PC-9 (cell line): ENCODE results near the gene INSYN2A. TPM values are rescaled to one million over a fixed set of nuclear protein-coding genes. Genes with fewer than 3 reads are reported as not detected.

Experiments used
- BruUV-seq: library from RNA; stranded (reverse); fragments of 400-500 nt; replicated peaks from 2 replicates; lab custom pipeline; 2021; lab: Mats Ljungman, UMichigan
- CTCF ChIA-PET: fragments of 300-600 bp; sonication (Branson Sonifier 250); formaldehyde crosslinking; loops from one replicate; lab custom pipeline; 2022; ENCODE audit warnings: antibody characterized with exemption; lab: Charles Lee
- POLR2A ChIA-PET: fragments of 300-600 bp; sonication (Branson Sonifier 250); formaldehyde crosslinking; loops from one replicate; lab custom pipeline; 2022; ENCODE audit warnings: antibody characterized with exemption; ENCODE audit not compliant: unreplicated experiment; lab: Charles Lee
- DNase-seq, 2 experiments: peaks; one replicate each; pipeline versions ENCODE4 v3.0.0 to v3.0.0-alpha.2; 2015 to 2022; ENCODE audit warnings: mixed read lengths in 1 of 2
- H2AFZ ChIP-seq: fragments of 200-600 bp; sonication (generic); 2 replicates; pipeline ENCODE4 v1.8.1; 2017; ENCODE audit warnings: antibody characterized with exemption
- H3F3A ChIP-seq: fragments of 200-600 bp; sonication (generic); 2 replicates; pipeline ENCODE4 v1.8.1; 2017; ENCODE audit warnings: antibody characterized with exemption, mild to moderate bottlenecking, low read depth; ENCODE audit not compliant: insufficient read depth
- H3K27ac ChIP-seq: fragments of 200-600 bp; sonication (generic); 2 replicates; pipeline ENCODE4 v1.6.1; 2016; ENCODE audit warnings: mixed run types
- H3K27me3 ChIP-seq: fragments of 200-600 bp; sonication (generic); 2 replicates; pipeline ENCODE4 v1.6.1; 2016; ENCODE audit warnings: low read depth, mixed run types; ENCODE audit not compliant: insufficient read depth
- H3K36me3 ChIP-seq: fragments of 200-600 bp; sonication (generic); 2 replicates; pipeline ENCODE4 v1.6.1; 2016; ENCODE audit warnings: low read depth, mixed run types
- H3K4me1 ChIP-seq: fragments of 200-600 bp; sonication (generic); replicated peaks from 2 replicates; pipeline ENCODE4 v1.6.1; 2016; ENCODE audit warnings: mixed run types; ENCODE audit not compliant: insufficient read depth
- H3K4me2 ChIP-seq: fragments of 200-600 bp; sonication (generic); 2 replicates; pipeline ENCODE4 v1.6.1; 2017; ENCODE audit warnings: mixed run types
- H3K4me3 ChIP-seq: fragments of 200-600 bp; sonication (generic); 2 replicates; pipeline ENCODE4 v1.6.1; 2016; ENCODE audit warnings: mixed run types
- H3K79me2 ChIP-seq: fragments of 200-600 bp; sonication (generic); 2 replicates; pipeline ENCODE4 v1.6.1; 2017; ENCODE audit warnings: low read depth, mixed run types
- H3K9me2 ChIP-seq: fragments of 200-600 bp; sonication (generic); 2 replicates; pipeline ENCODE4 v1.8.1; 2017; ENCODE audit warnings: mild to moderate bottlenecking; ENCODE audit not compliant: insufficient read depth
- H3K9me3 ChIP-seq: fragments of 200-600 bp; sonication (generic); 2 replicates; pipeline ENCODE4 v1.8.1; 2016; ENCODE audit warnings: low read depth; ENCODE audit not compliant: insufficient read depth
- H4K20me1 ChIP-seq: fragments of 200-600 bp; sonication (generic); 2 replicates; pipeline ENCODE4 v1.8.1; 2017; ENCODE audit not compliant: insufficient read depth
- CTCF ChIP-seq: fragments of 200-600 bp; sonication (generic); conservative IDR thresholded peaks from 2 replicates; pipeline ENCODE4 v1.6.1; 2017; ENCODE audit warnings: mixed run types, antibody characterized with exemption, mild to moderate bottlenecking, moderate library complexity
- EZH2 ChIP-seq: fragments of 200-600 bp; sonication (generic); IDR thresholded peaks from 2 replicates; pipeline ENCODE4 v1.8.0; 2017; ENCODE audit warnings: antibody characterized with exemption, low read depth
- intact Hi-C: fragments of 100-400 bp; cut with micrococcal nuclease; formaldehyde crosslinking; loops from one replicate; pipeline ENCODE4 v1.10.0; 2022; ENCODE audit not compliant: unreplicated experiment
- total RNA-seq: library from RNA; stranded (reverse); gene quantifications from 2 replicates; pipeline ENCODE4 v1.2.3, GENCODE V29; 2021

The INSYN2A gene
- total RNA-seq, 1 experiment from 2014 or later: not detected

- intact Hi-C loops: no loop called here
- H3K9me3 ChIP-seq: no peaks in the 10 kb centered on the region
- no TSS peak for BruUV-seq
- TF ChIP-seq CTCF (no peak), EZH2 (no peak)
- H2AFZ ChIP-seq: no peak overlapping the region
- ChIA-PET POLR2A (no interaction called here), CTCF (no interaction called here)
- H3K4me1 ChIP-seq: peaks cover 17% of the 10 kb centered on the region
- H3K27ac ChIP-seq: no peak overlapping the region
- no peaks in the 10 kb centered on the region for H3F3A ChIP-seq
- no peak for DNase-seq
- no peaks in the 10 kb centered on the region for H3K9me2 ChIP-seq
- H3K79me2 ChIP-seq: no peaks in the 10 kb centered on the region
- no peaks in the 10 kb centered on the region for H3K27me3 ChIP-seq
- no peak overlapping the region for H3K4me2 ChIP-seq
- no peak overlapping the region for H3K4me3 ChIP-seq
- H3K36me3 ChIP-seq: no peaks in the 10 kb centered on the region
- H4K20me1 ChIP-seq: no peaks in the 10 kb centered on the region
These were observed 41.4 kb downstream of the INSYN2A start for GRCh38 chr10:127154831-127155620.

- Histone ChIP-seq H3K27me3 (no peaks in the 10 kb centered on the region), H3F3A (peaks cover 17% of the 10 kb centered on the region; the same call in 1 of the 2 replicates), H3K4me3 (no peak overlapping the region), H3K9me3 (no peaks in the 10 kb centered on the region), H3K79me2 (no peaks in the 10 kb centered on the region), H3K9me2 (no peaks in the 10 kb centered on the region), H3K4me2 (no peak overlapping the region), H4K20me1 (no peaks in the 10 kb centered on the region), H3K4me1 (peaks cover 36% of the 10 kb centered on the region), H3K36me3 (no peaks in the 10 kb centered on the region), H3K27ac (no peak overlapping the region), H2AFZ (no peak overlapping the region)
- DNase-seq: no peak
- TF ChIP-seq CTCF (no peak), EZH2 (no peak)
- BruUV-seq: no TSS peak
- CTCF ChIA-PET: no interaction called here
- POLR2A ChIA-PET: no interaction called here
- intact Hi-C loops: no loop called here
These were observed 43.2 kb downstream of the INSYN2A start for GRCh38 chr10:127153181-127153580.

- no peak for TF ChIP-seq EZH2
- no peak for TF ChIP-seq CTCF
- no peaks in the 10 kb centered on the region for H3K36me3 ChIP-seq
- H2AFZ ChIP-seq: no peak overlapping the region
- peaks cover 17% of the 10 kb centered on the region; the same call in 1 of the 2 replicates for H3F3A ChIP-seq
- no peak overlapping the region for H3K27ac ChIP-seq
- no peaks in the 10 kb centered on the region for H3K9me2 ChIP-seq
- H3K27me3 ChIP-seq: no peaks in the 10 kb centered on the region
- BruUV-seq: no TSS peak
- peak; percentile 30 to 64 for DNase-seq
- CTCF ChIA-PET: no interaction called here
- no peak overlapping the region for H3K4me3 ChIP-seq
- H3K4me2 ChIP-seq: no peak overlapping the region
- no peaks in the 10 kb centered on the region for H3K9me3 ChIP-seq
- POLR2A ChIA-PET: no interaction called here
- H3K4me1 ChIP-seq: peaks cover 39% of the 10 kb centered on the region
- no peaks in the 10 kb centered on the region for H3K79me2 ChIP-seq
- intact Hi-C loops: no loop called here
- no peaks in the 10 kb centered on the region for H4K20me1 ChIP-seq
These were observed 44.3 kb downstream of the INSYN2A start for GRCh38 chr10:127151981-127152699.
